Calu3 (cell line): ENCODE results near the gene CCM2L. TPM values are rescaled to one million over a fixed set of nuclear protein-coding genes. Genes with fewer than 3 reads are reported as not detected.

Experiments
- BruUV-seq: library from RNA; stranded (reverse); fragments of 400-500 nt; replicated peaks from 2 replicates; lab custom pipeline; 2021; lab: Mats Ljungman, UMichigan
- CTCF ChIA-PET: fragments of 300-600 bp; sonication (Branson Sonifier 250); formaldehyde crosslinking; loops from one replicate; lab custom pipeline; 2022; ENCODE audit warnings: antibody characterized with exemption; lab: Charles Lee
- DNase-seq: peaks from one replicate; pipeline ENCODE4 v3.0.0; 2022
- H3K27ac Mint-ChIP-seq: one replicate; pipeline ENCODE4 v1.8.0; 2022; ENCODE audit warnings: mixed read lengths; ENCODE audit not compliant: unreplicated experiment
- H3K27me3 Mint-ChIP-seq: one replicate; pipeline ENCODE4 v1.8.0; 2022; ENCODE audit warnings: mixed read lengths; ENCODE audit not compliant: unreplicated experiment
- H3K36me3 Mint-ChIP-seq: one replicate; pipeline ENCODE4 v1.8.0; 2022; ENCODE audit warnings: mild to moderate bottlenecking, moderate library complexity, mixed read lengths; ENCODE audit not compliant: insufficient read depth, unreplicated experiment
- H3K4me1 Mint-ChIP-seq: one replicate; pipeline ENCODE4 v1.8.0; 2022; ENCODE audit warnings: mild to moderate bottlenecking, low read depth, mixed read lengths; ENCODE audit not compliant: unreplicated experiment
- H3K4me3 Mint-ChIP-seq: one replicate; pipeline ENCODE4 v1.8.0; 2022; ENCODE audit warnings: mild to moderate bottlenecking, low read depth, moderate library complexity, mixed read lengths; ENCODE audit not compliant: unreplicated experiment
- H3K9me3 Mint-ChIP-seq: one replicate; pipeline ENCODE4 v1.8.0; 2022; ENCODE audit warnings: low read depth, mixed read lengths; ENCODE audit not compliant: unreplicated experiment
- intact Hi-C: fragments of 100-400 bp; cut with micrococcal nuclease; formaldehyde crosslinking; loops from one replicate; pipeline ENCODE4 v1.10.0; 2022; ENCODE audit not compliant: unreplicated experiment
- total RNA-seq: library from RNA; stranded (reverse); gene quantifications from 2 replicates; pipeline ENCODE4 v1.2.3, GENCODE V29; 2022
- TF ChIP-seq, protein P1 (sequence below): fragments of 200-600 bp; IDR thresholded peaks from one replicate; pipeline ENCODE4 v1.8.0; 2022; ENCODE audit warnings: antibody characterized with exemption; ENCODE audit not compliant: unreplicated experiment

CCM2L gene
- total RNA-seq, 1 experiment from 2014 or later: not detected

DNA sequence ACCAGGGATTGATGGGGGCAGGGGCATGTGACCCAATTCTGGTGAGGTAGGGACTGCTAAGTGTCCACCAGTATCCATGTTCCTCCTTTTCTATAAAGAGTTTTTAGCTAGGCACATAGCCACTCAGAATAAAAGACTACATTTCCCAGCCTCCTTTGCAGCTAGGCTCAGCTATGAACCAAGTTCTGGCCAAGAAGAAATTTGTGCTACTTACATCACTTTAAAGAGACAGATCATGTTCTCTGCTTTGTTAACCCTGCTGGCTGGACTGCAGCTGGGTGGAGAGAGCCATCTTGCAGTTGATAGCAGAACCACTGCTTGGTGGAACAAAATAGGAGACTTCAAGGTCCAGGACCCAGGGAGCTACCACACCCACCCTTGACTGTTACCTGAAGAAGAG, 5.3 kb upstream of the CCM2L start:
- Mint-ChIP-seq H3K9me3 (no peaks in the 10 kb centered on the region), H3K27ac (no peak overlapping the region), H3K4me3 (no peak overlapping the region), H3K27me3 (peaks cover 98% of the 10 kb centered on the region), H3K4me1 (peaks cover 8% of the 10 kb centered on the region), H3K36me3 (no peaks in the 10 kb centered on the region)
- CTCF ChIA-PET: interaction anchor here (0.8 to 1.3 kb wide), 2 partner anchors 13 to 14 kb away, joined by 4 read pairs; no protein-coding TSS in a partner anchor
- TF ChIP-seq, protein P1, sequence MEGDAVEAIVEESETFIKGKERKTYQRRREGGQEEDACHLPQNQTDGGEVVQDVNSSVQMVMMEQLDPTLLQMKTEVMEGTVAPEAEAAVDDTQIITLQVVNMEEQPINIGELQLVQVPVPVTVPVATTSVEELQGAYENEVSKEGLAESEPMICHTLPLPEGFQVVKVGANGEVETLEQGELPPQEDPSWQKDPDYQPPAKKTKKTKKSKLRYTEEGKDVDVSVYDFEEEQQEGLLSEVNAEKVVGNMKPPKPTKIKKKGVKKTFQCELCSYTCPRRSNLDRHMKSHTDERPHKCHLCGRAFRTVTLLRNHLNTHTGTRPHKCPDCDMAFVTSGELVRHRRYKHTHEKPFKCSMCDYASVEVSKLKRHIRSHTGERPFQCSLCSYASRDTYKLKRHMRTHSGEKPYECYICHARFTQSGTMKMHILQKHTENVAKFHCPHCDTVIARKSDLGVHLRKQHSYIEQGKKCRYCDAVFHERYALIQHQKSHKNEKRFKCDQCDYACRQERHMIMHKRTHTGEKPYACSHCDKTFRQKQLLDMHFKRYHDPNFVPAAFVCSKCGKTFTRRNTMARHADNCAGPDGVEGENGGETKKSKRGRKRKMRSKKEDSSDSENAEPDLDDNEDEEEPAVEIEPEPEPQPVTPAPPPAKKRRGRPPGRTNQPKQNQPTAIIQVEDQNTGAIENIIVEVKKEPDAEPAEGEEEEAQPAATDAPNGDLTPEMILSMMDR: no peak
- intact Hi-C loops: no loop called here
- no peak for DNase-seq
- BruUV-seq: no TSS peak

DNA sequence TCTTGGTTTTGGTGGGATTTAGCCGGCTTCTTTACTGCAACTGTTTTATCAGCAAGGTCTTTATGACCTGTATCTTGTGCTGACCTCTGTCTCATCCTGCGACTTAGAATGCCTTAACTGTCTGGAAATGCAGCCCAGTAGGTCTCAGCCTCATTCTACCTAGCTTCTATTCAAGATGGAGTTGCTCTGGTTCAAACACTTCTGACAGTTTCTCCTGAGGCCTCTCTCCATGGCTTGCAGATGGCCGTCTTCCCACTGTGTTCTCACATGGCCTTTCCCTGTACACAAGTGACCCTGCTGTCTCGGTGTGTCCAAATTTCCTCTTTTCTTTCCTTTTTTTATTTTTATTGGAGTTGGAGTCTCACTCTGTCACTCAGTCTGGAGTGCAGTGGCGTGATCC, 4.2 kb upstream of the CCM2L start:
- no peak overlapping the region for H3K27ac Mint-ChIP-seq
- peaks cover 98% of the 10 kb centered on the region for H3K27me3 Mint-ChIP-seq
- CTCF ChIA-PET: no interaction called here
- no peak for DNase-seq
- H3K4me3 Mint-ChIP-seq: no peak overlapping the region
- intact Hi-C loops: no loop called here
- peaks cover 8% of the 10 kb centered on the region for H3K4me1 Mint-ChIP-seq
- BruUV-seq: no TSS peak
- no peaks in the 10 kb centered on the region for H3K9me3 Mint-ChIP-seq
- no peaks in the 10 kb centered on the region for H3K36me3 Mint-ChIP-seq
- TF ChIP-seq, protein P1: no peak

DNA sequence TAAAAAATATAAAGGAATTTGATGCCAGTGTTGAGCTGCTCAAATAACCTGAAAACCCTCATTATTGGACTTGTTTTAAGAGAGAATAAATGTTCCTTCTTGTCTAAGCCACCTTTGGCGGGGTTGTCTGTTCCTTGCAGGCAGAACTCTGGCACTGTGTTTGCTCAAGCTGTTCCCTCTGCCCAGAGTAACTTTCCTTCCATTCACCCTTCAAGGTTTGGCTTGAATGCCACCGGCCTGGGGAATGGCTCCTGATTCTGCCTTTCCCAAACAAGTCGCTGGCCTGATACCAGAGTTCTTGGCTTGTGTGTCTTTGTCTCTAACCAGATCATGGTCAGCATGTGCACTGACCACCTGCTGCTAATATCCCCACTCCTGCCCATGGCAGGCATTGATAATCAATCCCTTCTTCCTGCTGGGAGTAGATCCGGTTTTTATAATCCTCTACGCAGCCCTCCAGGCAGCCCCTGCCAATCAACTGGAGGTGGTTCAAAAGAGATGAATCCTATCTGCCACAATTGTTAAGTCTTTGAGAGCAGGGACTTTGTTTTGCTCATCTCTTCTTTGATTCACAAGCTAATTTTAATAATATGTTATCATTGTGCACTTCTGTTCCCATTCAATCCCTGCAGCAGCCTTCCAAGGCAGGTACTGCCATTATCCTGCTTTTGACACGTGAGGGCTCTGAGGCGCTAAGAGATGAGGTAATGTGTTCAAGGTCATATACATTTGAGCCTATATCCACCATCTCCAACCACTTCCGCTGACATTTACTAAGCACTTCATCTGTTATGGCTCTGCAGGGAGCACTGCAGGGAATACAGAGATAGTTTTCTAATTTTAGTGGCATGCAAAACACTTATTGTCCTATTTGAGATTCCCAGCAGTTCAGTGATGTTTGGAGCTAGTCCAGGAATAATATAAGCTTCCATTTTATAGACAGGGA, 3.1 kb upstream of the CCM2L start:
- Mint-ChIP-seq H3K27ac (no peak overlapping the region), H3K4me1 (peaks cover 8% of the 10 kb centered on the region), H3K4me3 (no peak overlapping the region), H3K36me3 (no peaks in the 10 kb centered on the region), H3K9me3 (no peaks in the 10 kb centered on the region), H3K27me3 (peaks cover 98% of the 10 kb centered on the region)
- BruUV-seq: no TSS peak
- CTCF ChIA-PET: interaction anchor here (1.6 kb wide), 1 partner anchor 11 kb away, joined by 8 read pairs; no protein-coding TSS in a partner anchor
- TF ChIP-seq, protein P1: no peak
- intact Hi-C loops: no loop called here
- DNase-seq: no peak

DNA sequence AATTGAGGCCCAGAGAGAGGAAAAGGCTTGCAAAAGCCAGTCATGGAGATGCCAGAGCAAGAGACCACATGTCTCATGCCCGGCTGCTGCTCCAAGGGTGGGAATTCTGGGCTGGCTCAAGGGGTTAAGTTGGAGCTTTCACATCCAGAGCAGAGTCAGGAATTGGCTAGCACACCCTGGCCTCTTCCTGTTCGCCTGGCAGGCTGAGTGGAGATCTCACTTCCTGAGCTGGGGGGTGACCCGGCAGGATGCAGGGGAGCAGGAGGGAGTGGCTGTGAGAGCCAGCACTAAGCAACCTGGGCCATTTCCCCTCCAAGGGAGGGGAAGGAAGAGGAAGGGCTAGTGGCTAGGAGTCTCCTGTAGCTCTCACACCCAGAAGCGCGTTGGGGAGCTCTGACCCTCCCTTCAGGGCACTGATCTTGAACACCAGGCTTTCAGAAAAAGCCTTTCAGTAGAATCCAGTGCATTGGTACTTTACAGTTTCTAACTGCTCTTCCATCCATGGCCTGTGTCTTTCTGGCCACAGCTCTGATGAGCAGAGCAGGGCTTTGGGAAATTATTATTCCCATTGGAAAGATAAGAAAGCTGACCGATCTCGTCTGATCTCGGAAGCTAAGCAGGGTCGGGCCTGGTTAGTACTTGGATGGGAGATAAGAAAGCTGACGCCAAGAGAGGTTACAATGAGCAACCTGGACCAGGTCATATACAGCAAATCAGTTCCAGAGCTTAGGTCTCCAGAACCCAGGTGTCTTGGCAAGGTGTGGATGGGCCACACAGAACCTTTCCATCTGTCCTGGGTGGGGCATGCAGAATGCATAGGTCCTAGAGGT, 2.2 kb upstream of the CCM2L start:
- CTCF ChIA-PET: interaction anchor here (1.6 kb wide), 1 partner anchor 10 kb away, joined by 8 read pairs; no protein-coding TSS in a partner anchor
- TF ChIP-seq, protein P1: no peak
- Mint-ChIP-seq H3K36me3 (no peaks in the 10 kb centered on the region), H3K27me3 (peaks cover 98% of the 10 kb centered on the region), H3K4me1 (peaks cover 8% of the 10 kb centered on the region), H3K27ac (no peak overlapping the region), H3K9me3 (no peaks in the 10 kb centered on the region), H3K4me3 (no peak overlapping the region)
- no peak for DNase-seq
- no TSS peak for BruUV-seq
- intact Hi-C loops: no loop called here
